Calu3 (cell line): ENCODE measurements around the gene SF3A1. TPM values are rescaled to one million over a fixed set of nuclear protein-coding genes. Genes with fewer than 3 reads are reported as not detected.

Experiments
- BruUV-seq: library from RNA; stranded (reverse); fragments of 400-500 nt; replicated peaks from 2 replicates; lab custom pipeline; 2021; lab: Mats Ljungman, UMichigan
- CTCF ChIA-PET: fragments of 300-600 bp; sonication (Branson Sonifier 250); formaldehyde crosslinking; loops from one replicate; lab custom pipeline; 2022; ENCODE audit warnings: antibody characterized with exemption; lab: Charles Lee
- DNase-seq: peaks from one replicate; pipeline ENCODE4 v3.0.0; 2022
- H3K27ac Mint-ChIP-seq: one replicate; pipeline ENCODE4 v1.8.0; 2022; ENCODE audit warnings: mixed read lengths; ENCODE audit not compliant: unreplicated experiment
- H3K27me3 Mint-ChIP-seq: one replicate; pipeline ENCODE4 v1.8.0; 2022; ENCODE audit warnings: mixed read lengths; ENCODE audit not compliant: unreplicated experiment
- H3K36me3 Mint-ChIP-seq: one replicate; pipeline ENCODE4 v1.8.0; 2022; ENCODE audit warnings: mild to moderate bottlenecking, moderate library complexity, mixed read lengths; ENCODE audit not compliant: insufficient read depth, unreplicated experiment
- H3K4me1 Mint-ChIP-seq: one replicate; pipeline ENCODE4 v1.8.0; 2022; ENCODE audit warnings: mild to moderate bottlenecking, low read depth, mixed read lengths; ENCODE audit not compliant: unreplicated experiment
- H3K4me3 Mint-ChIP-seq: one replicate; pipeline ENCODE4 v1.8.0; 2022; ENCODE audit warnings: mild to moderate bottlenecking, low read depth, moderate library complexity, mixed read lengths; ENCODE audit not compliant: unreplicated experiment
- H3K9me3 Mint-ChIP-seq: one replicate; pipeline ENCODE4 v1.8.0; 2022; ENCODE audit warnings: low read depth, mixed read lengths; ENCODE audit not compliant: unreplicated experiment
- intact Hi-C: fragments of 100-400 bp; cut with micrococcal nuclease; formaldehyde crosslinking; loops from one replicate; pipeline ENCODE4 v1.10.0; 2022; ENCODE audit not compliant: unreplicated experiment
- total RNA-seq: library from RNA; stranded (reverse); gene quantifications from 2 replicates; pipeline ENCODE4 v1.2.3, GENCODE V29; 2022
- TF ChIP-seq, protein P1 (sequence below): fragments of 200-600 bp; IDR thresholded peaks from one replicate; pipeline ENCODE4 v1.8.0; 2022; ENCODE audit warnings: antibody characterized with exemption; ENCODE audit not compliant: unreplicated experiment

Gene SF3A1
- total RNA-seq, 1 experiment from 2014 or later, result 197 TPM

DNA sequence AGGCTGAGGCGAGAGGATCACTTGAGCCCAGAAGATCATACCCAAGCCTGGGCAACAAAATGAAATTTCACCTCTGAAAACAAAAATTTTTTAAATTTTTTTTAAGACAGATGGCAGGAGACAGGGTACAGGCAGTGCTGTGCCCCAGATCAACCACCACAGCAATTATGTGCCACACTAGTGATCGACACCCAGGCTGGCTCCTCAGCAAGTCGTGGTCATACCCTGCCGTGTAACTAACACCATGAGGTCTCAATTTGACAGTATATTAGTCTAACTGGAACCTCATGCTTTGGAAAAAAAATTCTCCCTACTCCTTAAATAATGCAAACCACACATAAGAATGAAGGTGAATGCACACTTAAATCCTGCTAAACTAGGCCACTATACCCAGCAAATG is 8.3 kb downstream of the SF3A1 start:
- intact Hi-C loops, result no loop called here
- CTCF ChIA-PET, result interaction anchor here (1.4 kb wide), 1 partner anchor 46 kb away, joined by 3 read pairs; no protein-coding TSS in a partner anchor
- Mint-ChIP-seq H3K27ac (no peak overlapping the region), H3K4me3 (no peak overlapping the region), H3K4me1 (no peaks in the 10 kb centered on the region), H3K27me3 (no peaks in the 10 kb centered on the region), H3K9me3 (no peaks in the 10 kb centered on the region), H3K36me3 (peaks cover 28% of the 10 kb centered on the region)
- no TSS peak for BruUV-seq
- DNase-seq, result no peak
- TF ChIP-seq, protein P1, sequence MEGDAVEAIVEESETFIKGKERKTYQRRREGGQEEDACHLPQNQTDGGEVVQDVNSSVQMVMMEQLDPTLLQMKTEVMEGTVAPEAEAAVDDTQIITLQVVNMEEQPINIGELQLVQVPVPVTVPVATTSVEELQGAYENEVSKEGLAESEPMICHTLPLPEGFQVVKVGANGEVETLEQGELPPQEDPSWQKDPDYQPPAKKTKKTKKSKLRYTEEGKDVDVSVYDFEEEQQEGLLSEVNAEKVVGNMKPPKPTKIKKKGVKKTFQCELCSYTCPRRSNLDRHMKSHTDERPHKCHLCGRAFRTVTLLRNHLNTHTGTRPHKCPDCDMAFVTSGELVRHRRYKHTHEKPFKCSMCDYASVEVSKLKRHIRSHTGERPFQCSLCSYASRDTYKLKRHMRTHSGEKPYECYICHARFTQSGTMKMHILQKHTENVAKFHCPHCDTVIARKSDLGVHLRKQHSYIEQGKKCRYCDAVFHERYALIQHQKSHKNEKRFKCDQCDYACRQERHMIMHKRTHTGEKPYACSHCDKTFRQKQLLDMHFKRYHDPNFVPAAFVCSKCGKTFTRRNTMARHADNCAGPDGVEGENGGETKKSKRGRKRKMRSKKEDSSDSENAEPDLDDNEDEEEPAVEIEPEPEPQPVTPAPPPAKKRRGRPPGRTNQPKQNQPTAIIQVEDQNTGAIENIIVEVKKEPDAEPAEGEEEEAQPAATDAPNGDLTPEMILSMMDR, result no peak

DNA sequence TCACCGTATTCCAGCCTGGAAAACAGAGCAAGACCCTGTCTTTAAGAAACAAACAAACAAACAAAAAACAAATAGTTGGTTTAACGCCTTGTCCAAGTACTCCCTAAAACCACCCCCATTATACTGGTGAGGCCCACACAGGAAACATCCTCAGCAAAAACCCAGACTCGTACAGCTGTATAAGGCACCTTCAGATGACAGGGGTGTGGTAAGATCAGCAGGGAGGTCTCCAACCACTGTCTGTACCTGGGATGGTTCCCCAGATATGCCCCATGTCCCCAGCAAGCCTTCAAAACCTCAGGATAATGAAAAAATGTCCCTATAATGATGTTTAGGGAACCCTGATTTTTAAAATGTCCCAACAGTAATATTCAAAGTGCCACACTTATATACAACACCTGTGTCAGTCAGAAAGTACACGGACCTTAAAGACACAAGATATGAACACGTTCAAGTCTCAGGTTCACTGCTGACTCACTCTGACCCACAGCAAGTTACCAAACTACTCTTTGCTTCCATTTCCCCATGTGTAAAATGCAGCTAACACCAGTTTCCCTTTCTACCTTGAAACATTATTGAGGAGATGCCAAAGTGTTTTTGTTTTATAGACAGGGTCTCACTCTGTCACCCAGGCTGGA is 9.3 kb downstream of the SF3A1 start:
- intact Hi-C loops, result no loop called here
- peaks cover 34% of the 10 kb centered on the region for H3K36me3 Mint-ChIP-seq
- H3K9me3 Mint-ChIP-seq, result no peaks in the 10 kb centered on the region
- CTCF ChIA-PET, result interaction anchor here (1.4 kb wide), 1 partner anchor 45 kb away, joined by 3 read pairs; no protein-coding TSS in a partner anchor
- no peak overlapping the region for H3K27ac Mint-ChIP-seq
- no TSS peak for BruUV-seq
- H3K27me3 Mint-ChIP-seq, result no peaks in the 10 kb centered on the region
- TF ChIP-seq, protein P1, result no peak
- H3K4me3 Mint-ChIP-seq, result no peak overlapping the region
- no peaks in the 10 kb centered on the region for H3K4me1 Mint-ChIP-seq
- DNase-seq, result no peak

DNA sequence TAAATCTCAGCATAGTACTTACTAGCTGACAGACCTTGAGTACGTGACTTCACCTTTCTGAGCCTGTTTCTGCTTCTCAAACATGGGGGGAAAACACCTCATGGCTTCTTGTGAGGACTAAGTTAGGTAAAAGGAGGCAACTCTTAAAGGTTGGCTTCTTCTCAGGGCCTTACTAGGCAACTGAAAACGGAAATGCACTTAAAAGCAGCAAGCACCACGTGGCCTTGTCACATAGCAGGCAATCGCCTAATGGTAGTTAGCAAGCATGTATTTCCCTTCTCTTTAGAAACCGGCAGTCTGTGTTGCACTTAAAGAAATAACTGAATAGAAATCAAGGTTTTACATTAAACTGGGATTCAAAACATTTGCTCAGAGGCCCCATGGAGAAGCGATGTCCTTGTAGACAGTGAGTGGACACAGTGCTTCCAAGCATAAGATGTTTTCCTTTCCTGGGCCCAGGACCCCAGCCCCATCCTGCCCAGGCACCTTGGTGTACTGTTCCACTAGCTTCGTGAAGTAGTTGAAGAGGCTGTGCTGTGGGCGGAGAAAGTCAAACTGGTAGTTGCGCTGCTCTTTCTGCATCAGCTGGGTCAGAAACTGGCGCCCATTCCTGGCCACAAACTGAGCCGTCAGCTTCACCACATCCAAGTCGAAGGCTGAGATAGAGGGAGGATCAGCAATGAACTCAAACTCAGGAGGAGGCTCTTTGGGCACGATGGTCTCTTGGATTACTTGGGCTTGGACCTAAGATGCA is 12.1 kb downstream of the SF3A1 start:
- peaks cover 28% of the 10 kb centered on the region for H3K36me3 Mint-ChIP-seq

DNA sequence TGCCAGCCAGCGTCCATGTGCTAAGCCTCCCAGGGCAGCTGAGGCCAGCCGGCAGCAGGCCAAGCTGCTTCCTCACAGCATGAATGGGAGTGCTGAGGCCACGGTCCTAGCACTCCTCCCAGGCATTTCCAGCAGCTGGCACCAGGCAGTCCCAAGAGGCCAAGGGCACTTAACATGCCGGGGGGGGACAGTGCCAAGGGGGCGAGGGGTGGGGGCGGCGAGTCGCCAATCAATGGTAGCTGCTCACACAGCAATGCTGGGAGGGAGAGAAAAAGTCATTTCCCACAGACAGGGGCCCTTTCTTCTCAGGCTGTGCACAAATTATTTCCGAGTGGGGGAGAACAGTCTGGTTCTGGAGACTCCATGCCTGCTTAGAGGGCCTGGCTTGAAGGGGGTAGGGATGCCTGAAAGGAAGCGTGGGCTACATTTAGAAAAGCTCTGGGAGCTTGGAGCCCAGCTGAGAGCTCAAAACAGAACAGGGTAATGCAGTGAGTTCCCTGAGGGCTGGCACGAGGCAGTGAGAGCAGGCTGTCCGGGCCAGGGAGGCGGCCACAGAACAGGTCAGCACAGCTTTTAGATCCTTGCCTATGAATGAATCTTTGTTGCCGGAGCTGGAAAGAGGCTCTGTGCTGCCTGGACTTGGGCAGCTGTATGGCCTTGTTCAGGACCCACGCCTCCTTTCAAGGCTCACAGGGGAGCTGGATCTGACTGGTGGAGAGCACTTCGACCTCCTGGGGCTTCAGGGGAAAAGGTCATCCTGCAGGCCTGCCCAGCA is 15.6 kb downstream of the SF3A1 start:
- H3K27ac Mint-ChIP-seq, result no peak overlapping the region
- CTCF ChIA-PET, result interaction anchor here (0.6 kb wide), 1 partner anchor 760 kb away, joined by 3 read pairs; the partner anchor contains the start of gene NIPSNAP1

More for the DNA sequence above, 12.1 kb downstream of the SF3A1 start:
- no TSS peak for BruUV-seq
- H3K27me3 Mint-ChIP-seq, result no peaks in the 10 kb centered on the region
- no peak overlapping the region for H3K4me3 Mint-ChIP-seq
- CTCF ChIA-PET, result interaction anchor here (1.4 kb wide), 1 partner anchor 17 kb away, joined by 3 read pairs; no protein-coding TSS in a partner anchor
- no peaks in the 10 kb centered on the region for H3K9me3 Mint-ChIP-seq
- no peak overlapping the region for H3K27ac Mint-ChIP-seq
- intact Hi-C loops, result loop anchor here (1.0 kb wide), 1 partner anchor 28 kb away; no protein-coding TSS in a partner anchor
- DNase-seq, result no peak
- no peaks in the 10 kb centered on the region for H3K4me1 Mint-ChIP-seq
- TF ChIP-seq, protein P1, result no peak

More for the DNA sequence above, 15.6 kb downstream of the SF3A1 start:
- H3K4me3 Mint-ChIP-seq, result no peak overlapping the region
- H3K36me3 Mint-ChIP-seq, result peaks cover 58% of the 10 kb centered on the region
- TF ChIP-seq, protein P1, result no peak
- no peaks in the 10 kb centered on the region for H3K4me1 Mint-ChIP-seq
- no peaks in the 10 kb centered on the region for H3K27me3 Mint-ChIP-seq
- DNase-seq, result no peak
- no TSS peak for BruUV-seq
- intact Hi-C loops, result no loop called here
- H3K9me3 Mint-ChIP-seq, result no peaks in the 10 kb centered on the region
